NCI-H2081 treated with DMSO at 0.1 percent for 48 hours (cell line): Measurements from ENCODE around the gene LDLR.
A peak's percentile ranks its signal among the peaks of the same experiment; 100 is the strongest.
"Not testable (repeated sequence)": the region's sequence is repeated elsewhere in the genome, so short reads cannot be mapped to it uniquely, and the experiment has no call there.

Experiments
- DNase-seq: peaks from one replicate; lab custom pipeline; 2025; lab: John Stamatoyannopoulos, UW

The LDLR gene

GRCh38 chr19:11106477-11106876 is 17.2 kb downstream of the LDLR start:
- no peak for DNase-seq

GRCh38 chr19:11108746-11109145 is 19.5 kb downstream of the LDLR start:
- DNase-seq, result no peak

- DNase-seq, result no peak
Observed at GRCh38 chr19:11111117-11111770, 22.0 kb downstream of the LDLR start.

GRCh38 chr19:11111771-11112144 is 22.5 kb downstream of the LDLR start:
- no peak for DNase-seq

GRCh38 chr19:11113140-11113708 is 24.0 kb downstream of the LDLR start:
- DNase-seq, result no peak

- no peak for DNase-seq
Observed at GRCh38 chr19:11115042-11115441, 25.8 kb downstream of the LDLR start.

- DNase-seq, result no peak
Observed at GRCh38 chr19:11115895-11116446, 26.7 kb downstream of the LDLR start.

- DNase-seq, result no peak
Observed at GRCh38 chr19:11116507-11116906, 27.2 kb downstream of the LDLR start.

- not testable (repeated sequence) for DNase-seq
Observed at GRCh38 chr19:11121963-11122362, 32.7 kb downstream of the LDLR start.

- no peak for DNase-seq
Observed at GRCh38 chr19:11123114-11123513, 33.9 kb downstream of the LDLR start.

GRCh38 chr19:11124157-11124556 is 34.9 kb downstream of the LDLR start:
- not testable (repeated sequence) for DNase-seq

- DNase-seq, result no peak
Observed at GRCh38 chr19:11125994-11126685, 36.9 kb downstream of the LDLR start.

GRCh38 chr19:11127905-11128304 is 38.6 kb downstream of the LDLR start:
- no peak for DNase-seq

- no peak for DNase-seq
Observed at GRCh38 chr19:11130824-11131455, 41.7 kb downstream of the LDLR start.

- DNase-seq, result no peak
Observed at GRCh38 chr19:11131471-11131870, 42.2 kb downstream of the LDLR start.

GRCh38 chr19:11136400-11137101 is 47.3 kb downstream of the LDLR start:
- DNase-seq, result no peak

- DNase-seq, result peak; percentile 77
Observed at GRCh38 chr19:11137542-11138384, 48.5 kb downstream of the LDLR start.

GRCh38 chr19:11138601-11139300 is 49.5 kb downstream of the LDLR start:
- no peak for DNase-seq

GRCh38 chr19:11140023-11140538 is 50.8 kb downstream of the LDLR start:
- DNase-seq, result not testable (repeated sequence)

- no peak for DNase-seq
Observed at GRCh38 chr19:11140896-11141295, 51.6 kb downstream of the LDLR start.
